GM12874 (cell line): ENCODE results near the gene B2M.

Experiments
- CTCF ChIP-seq: IDR thresholded peaks from 2 replicates; pipeline ENCODE4 v1.5.1; 2011; ENCODE audit warnings: low read depth, mild to moderate bottlenecking, control low read depth, low read length, moderate library complexity; ENCODE audit not compliant: insufficient read depth

The B2M gene

GRCh38 chr15:44726568-44727484 lies 15.5 kb downstream of the B2M start:
- no peak for TF ChIP-seq CTCF

GRCh38 chr15:44727485-44728231 lies 16.3 kb downstream of the B2M start:
- TF ChIP-seq CTCF = no peak

- no peak for TF ChIP-seq CTCF
Measured at GRCh38 chr15:44728576-44729407, 17.5 kb downstream of the B2M start.

GRCh38 chr15:44729408-44730127 lies 18.3 kb downstream of the B2M start:
- no peak for TF ChIP-seq CTCF

GRCh38 chr15:44734839-44735481 lies 23.6 kb downstream of the B2M start:
- no peak for TF ChIP-seq CTCF

- TF ChIP-seq CTCF = no peak
Measured at GRCh38 chr15:44735482-44736180, 24.3 kb downstream of the B2M start.
